NCI-H2029 treated with DMSO at 0.1 percent for 48 hours (cell line): Measurements from ENCODE around the gene LRRTM4.
"Not testable (repeated sequence)": the region's sequence is repeated elsewhere in the genome, so short reads cannot be mapped to it uniquely, and the experiment has no call there.

Experiments
- DNase-seq: peaks from one replicate; lab custom pipeline; 2025; lab: John Stamatoyannopoulos, UW

Gene LRRTM4

DNA sequence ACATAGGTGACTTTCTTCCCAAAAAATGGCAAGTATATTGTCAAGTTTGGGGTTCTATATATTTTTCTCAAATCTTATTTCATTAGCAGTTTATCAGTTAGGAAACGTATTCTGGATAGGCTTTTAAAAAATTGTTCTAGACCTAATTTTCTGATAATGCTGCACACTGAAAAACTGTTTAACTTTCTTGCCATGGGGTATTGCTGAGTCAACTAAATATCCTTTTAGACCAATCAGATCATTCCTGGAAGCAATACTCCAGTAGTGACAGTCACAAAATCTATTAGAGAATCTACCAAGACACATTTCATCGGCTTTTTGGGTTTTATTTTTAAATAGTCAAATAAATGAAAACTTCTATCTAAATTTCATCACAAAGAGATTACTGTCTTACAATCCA is 440.6 kb downstream of the LRRTM4 start:
- no peak for DNase-seq

DNA sequence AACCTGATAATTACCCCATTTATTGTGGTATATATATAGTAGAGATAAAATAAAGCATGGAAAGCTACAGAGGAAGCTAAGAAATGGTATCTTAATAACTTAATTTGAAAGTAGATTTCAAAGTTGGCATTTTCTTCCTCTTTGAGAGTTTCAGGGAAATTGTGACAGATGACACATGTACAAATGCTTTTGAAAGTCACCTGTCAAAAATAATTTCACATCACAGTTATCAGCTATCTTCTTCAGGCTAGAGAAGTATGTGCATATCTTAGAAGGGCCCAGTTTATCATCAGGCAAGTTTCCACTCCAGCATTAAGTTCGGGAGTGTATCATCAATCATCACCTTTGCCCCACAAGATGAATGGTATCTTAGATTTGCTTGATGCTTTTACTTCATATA is 457.9 kb downstream of the LRRTM4 start:
- DNase-seq: no peak

DNA sequence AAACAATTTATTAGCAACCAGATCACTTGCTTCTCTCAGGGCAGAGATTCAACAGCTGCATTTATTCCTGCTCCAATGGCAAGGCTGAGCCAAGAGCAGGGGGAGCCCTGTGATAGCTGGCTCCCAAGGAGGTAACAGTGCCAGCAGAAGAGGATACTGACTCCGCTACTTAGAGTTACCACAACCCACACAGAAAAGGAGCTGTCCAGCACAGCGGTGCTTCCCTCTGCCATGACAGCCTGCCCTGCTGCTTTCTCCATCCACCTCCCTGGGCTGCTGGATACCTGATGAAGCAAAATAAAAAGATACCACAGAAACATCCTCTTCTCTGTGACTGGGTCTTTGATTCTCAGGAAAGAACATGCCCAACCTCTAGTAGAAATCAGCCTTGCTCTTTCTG is 467.2 kb downstream of the LRRTM4 start:
- DNase-seq: no peak

DNA sequence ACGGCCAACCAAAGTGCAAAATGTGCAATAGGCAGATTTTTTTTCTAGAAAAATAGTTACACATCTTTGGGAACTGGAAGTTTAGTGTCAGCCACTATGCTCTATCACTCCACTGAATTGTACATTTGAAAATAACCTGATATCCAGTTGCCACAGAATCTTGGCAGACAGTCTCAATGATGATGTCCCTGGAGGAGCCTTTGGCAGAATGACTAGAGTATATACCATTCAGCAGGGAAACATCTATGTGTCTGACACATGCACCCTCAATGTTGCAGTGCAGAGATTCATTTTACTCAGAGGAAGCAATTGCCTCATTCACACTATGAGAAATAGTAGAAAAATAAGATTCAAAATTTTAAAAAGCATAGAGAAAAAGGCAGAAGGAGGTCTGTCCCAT is 475.8 kb downstream of the LRRTM4 start:
- DNase-seq: no peak

DNA sequence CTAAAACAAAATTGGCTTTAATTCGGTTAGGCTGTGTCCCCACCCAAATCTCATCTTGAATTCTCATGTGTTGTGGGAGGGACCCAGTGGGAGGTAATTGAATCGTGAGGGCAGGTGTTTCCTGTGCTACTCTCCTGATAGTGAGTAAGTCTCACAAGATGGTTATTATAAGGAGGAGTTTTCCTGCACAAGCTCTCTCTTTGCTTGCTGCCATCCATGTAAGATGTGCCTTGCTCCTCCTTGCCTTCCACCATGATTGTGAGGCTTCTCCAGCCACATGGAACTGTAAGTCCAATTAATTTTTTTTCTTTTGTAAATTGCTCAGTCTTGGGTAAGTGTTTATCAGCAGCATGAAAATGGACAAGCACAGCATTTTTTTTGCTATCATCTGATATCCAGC is 476.7 kb downstream of the LRRTM4 start:
- DNase-seq: not testable (repeated sequence)

DNA sequence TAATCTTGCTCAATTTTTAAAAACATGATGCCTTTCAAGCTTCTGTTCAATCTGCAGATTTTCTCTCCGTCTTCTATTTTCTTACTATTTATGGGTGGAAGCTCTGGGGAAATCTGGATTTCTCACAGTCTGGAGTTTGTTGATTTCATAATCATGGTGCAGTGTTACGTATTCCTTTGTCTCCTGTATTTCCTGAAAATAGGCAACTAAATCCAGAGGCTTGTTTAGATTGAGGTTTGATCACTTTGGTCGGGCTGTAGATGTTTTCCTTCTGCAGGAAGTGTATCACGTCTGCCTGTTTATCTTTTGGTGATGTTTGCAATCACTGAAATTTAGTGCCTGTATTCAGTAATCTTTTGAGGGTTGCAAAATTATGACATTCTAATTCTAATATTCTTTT is 487.7 kb downstream of the LRRTM4 start:
- DNase-seq: no peak

DNA sequence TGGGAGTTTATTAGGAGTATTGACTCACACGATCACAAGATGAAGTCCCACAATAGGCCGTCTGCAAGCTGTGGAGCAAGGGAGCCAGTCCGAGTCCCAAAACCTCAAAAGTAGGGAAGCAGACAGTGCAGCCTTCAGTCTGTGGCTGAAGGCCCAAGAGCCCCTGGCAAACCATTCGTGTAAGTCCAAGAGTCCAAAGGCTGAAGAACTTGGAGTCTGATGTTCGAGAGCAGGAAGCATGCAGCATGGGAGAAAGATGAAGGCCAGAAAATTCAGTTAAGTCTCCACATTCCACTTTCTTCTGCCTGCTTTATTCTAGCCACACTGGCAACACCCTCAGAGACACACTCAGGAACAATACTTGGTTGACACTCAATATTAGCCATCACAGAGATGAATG is 492.9 kb downstream of the LRRTM4 start:
- not testable (repeated sequence) for DNase-seq

DNA sequence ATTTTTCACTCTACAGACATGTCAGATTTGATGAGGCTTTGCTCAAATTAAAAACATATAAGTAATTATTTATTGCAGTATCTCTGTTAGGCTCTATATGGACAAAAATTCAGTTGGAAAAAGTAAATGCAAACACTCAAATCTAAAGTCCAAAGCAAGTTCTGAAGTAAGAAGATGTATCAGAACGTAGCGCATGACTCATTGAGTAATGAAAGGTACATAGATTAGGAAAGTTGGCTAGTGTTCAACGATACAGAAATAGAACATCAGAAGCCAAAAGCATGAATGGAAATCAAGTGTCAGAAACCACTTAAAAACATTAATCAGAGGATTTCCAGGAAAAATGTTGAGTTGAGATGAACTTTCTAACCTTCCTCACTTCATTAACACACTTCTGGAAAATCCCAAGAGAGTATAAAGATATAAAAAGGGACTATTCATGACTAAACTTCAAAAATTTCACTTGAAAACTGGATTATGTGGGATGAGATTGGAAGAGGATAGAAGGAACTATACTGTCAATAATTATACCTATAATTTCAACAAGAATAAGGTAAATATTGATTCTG is 494.1 kb downstream of the LRRTM4 start:
- DNase-seq: no peak

DNA sequence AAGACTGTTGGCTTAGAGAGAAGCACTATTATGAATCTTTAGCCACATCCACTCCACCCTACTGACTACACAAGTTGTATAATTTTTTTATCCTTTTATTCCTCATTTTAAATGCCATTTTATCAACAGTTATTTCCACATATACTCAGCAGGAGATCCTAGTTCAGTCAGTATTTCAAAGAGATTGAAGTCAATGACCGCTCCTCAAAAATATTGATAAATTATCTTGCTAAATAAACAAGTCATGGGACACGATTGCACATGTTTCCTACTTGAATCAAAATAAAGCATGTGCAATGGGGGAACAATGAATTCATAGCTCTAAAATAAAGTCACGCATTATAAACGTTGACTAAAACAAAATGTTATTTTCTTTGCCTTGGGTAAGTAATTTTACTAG is 496.5 kb downstream of the LRRTM4 start:
- no peak for DNase-seq

DNA sequence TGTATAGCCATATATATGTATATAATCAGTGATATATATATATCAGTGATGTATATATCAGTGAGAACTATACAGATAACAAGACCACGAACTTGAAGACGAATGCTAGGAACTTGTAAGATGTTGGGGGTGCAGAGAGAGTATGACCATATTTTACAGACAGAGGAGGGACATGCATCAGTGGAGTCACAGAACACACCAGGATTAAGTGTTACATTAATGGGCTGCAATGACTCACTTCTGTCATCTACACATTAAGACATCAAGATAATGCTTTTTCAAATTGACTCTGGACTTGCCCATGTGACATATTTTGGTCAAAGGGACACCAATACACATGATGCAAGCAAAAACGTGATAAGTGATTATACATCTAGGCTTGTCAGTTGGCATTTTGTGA is 501.0 kb downstream of the LRRTM4 start:
- DNase-seq: no peak

DNA sequence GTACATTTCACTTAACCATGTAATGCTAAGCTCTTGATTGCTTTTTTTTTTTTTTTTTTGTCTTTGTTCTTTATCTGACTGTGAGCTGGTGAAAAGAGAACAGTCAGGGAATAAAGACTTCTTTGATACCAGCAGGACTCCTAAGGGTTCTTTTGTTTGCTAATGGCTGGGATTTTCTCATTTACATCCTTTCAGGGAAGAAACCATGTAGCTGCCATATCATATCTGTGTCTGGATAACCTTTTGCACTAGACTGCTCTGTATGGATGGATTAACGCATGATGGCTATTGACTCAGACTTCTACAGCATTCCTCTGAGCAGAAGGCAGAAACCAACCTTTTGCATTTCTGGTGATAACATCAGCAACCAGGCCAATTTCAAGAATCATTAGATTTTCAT is 504.0 kb downstream of the LRRTM4 start:
- no peak for DNase-seq

DNA sequence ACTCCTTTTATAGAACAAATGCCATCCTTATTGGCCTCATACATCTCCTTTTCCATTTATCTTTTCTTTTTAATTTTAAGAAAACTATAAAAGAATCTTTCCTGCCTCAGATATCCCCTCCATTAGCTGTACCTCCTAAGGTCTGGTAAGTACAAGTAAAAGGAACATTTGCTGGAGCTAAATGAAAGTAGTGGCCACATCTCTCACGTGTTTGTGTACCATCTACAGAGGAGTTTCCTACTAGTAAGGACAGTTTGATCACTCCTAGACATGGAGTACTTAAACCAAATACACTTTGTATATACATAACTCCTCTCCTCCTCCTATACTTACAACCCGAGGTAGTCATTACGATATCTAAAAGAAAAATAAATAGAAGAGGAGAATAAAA is 504.8 kb downstream of the LRRTM4 start:
- DNase-seq: no peak

DNA sequence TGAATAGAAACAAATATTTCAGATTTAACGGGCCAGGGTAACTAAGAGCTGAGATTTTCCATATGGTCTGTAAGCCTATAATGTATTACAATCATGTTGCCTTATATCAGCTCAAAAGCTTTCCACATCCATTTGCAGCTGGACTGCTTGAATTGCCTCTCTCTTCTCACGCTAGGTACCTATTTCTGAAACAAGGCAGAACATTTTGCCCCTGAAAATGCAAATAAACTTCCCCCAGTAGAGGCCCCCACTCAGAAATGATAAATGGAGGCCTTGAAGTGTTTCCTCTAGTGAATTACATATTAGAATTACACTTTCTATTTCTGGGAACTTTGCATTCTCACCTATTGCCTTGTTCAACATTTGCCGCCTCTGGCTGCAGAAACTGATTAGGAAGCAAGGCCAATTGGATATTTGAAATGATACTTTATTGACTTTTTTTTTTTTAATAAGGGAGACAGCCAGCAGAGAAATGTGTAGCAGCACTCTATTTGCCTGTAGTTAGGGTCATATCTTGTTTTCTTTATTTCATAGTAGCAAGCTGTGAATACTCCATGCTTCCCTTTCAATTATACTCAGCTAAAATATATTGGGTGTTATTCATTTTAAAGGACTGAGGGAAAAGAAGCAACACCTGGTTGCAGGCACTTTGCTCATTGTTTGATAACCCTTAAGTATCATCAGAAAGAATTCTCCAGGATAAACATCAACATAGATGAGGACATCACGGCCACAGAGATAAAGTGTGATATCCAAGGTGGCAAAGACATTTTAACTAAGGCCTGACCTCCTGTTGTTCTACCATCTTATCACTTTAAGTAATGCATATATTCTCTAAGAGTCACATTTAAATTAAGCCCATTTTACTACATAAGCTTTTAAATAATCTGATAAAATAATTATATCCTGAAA is 505.5 kb downstream of the LRRTM4 start:
- no peak for DNase-seq

DNA sequence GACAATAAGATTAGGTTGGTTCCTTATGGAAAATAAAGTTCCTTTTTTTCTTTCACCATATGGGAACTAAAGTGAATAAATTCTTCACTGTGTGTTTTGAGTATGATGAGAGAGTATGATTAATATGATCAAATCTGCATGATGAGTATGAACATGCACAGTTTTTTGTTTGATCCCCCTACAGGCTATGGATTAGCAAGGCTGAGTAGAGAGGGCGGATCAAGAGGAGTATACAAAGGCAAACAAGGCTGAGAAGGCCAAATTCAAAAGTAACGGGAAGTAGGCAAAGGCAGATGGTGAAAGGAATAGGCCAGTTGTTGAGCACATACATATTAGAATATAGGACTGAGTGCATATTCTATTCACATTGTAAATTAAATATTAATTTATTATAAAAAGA is 508.2 kb downstream of the LRRTM4 start:
- no peak for DNase-seq

DNA sequence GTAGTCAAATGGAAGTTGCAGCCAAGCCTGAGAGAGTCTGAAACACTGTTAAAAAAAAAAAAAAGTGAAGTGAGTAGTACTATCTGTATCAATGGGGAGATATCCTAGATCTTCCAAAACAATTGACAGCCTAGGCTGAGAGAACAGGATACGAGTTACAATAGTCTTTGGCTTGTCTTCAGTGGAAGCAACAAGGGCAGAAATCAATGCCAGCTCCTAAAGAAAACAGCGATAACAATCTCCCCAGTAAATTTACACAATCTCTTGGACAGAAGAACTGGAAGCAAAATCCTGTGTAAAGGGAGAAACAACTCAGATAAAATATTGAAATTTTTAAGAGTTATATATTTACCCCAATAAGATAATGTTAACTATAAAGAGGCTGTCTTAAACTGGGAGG is 508.7 kb downstream of the LRRTM4 start:
- no peak for DNase-seq

DNA sequence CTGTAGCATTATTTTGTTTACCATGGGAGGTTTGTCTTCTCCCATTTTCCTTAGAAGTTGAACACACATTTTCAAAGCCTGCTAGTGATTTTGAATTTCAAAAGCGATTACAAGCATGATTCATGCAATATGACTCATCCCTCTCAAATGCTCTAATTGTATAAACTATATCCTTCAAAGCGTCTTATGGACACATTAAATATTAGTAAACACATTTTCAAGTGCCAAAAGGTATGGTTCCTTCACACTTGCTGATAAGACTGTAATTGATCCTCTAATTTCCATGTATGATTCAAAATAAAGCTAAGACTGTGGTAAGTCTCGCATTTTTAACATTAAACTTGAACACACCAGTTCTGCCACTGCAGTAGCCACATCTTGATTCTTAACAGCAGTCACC is 512.9 kb downstream of the LRRTM4 start:
- no peak for DNase-seq

DNA sequence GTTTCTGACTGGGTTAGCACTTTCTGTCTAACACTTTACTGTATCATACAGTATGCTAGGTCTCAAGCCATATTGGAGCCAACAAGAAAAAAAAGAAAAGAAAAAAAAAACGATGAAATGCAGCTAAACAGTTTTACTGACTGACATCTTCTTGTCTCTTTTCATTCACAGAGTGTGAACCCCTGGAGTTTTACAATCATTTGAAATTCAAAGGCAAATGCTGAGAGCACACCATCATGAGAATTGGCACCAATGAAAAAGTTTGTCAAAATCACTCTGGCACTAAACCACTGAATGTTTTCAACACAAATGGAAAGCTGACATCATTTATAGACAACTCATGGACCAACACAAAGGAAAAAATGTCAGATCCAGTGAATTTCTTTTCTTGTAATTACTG is 513.3 kb downstream of the LRRTM4 start:
- DNase-seq: no peak

DNA sequence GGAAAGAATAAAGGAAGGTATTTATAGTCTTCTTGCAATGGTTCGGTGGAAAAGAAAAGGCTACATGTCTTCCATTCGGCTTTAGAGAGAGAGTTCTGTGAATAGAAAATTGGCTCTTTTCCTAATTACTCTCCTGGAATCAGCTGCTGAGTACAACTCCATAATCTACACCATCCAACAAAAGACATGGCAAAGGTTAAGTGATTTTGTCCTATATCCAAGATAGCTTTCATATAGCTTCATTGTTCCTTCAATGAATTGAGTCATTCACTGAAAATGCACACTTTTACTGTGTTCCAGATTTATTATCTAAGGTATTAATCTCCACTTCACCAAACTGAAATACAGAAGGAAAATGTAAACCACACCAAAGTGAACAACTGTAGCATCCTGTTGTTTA is 514.5 kb downstream of the LRRTM4 start:
- DNase-seq: no peak

DNA sequence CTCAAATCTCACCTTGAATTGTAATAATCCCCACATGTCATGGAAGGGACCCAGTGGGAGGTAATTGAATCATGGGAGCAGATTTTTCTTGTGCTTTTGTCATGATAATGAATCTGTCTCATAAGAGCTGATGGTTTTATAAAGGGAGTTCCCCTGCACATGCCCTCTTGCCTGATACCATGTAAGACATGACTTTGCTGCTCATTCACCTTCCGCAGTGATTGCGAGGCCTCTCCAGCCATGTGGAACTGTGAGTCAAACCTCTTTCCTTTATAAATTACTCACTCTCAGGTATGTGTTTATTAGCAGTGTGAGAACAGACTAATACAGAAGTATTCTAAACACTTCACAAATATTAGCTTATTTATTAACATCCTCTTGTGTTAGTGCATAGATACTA is 516.7 kb downstream of the LRRTM4 start:
- no peak for DNase-seq

DNA sequence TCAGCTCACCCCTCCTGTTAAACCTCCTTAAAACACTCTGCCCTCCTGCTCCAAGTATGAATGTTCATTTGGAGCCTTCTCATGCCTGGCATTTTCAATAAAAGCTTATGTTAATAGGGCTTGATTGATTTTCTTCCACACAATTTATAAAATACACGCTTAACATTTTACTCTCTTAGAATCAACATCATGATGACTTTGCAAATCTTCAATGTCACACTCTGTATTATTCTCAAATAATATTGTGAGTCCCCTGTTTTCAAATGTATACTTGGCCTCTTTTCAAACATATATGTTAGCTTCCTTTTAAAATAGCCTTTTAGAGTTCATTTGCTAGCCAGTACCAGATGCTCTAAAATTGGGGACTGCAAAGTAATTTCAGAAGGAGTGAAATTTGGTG is 520.3 kb downstream of the LRRTM4 start:
- DNase-seq: no peak

DNA sequence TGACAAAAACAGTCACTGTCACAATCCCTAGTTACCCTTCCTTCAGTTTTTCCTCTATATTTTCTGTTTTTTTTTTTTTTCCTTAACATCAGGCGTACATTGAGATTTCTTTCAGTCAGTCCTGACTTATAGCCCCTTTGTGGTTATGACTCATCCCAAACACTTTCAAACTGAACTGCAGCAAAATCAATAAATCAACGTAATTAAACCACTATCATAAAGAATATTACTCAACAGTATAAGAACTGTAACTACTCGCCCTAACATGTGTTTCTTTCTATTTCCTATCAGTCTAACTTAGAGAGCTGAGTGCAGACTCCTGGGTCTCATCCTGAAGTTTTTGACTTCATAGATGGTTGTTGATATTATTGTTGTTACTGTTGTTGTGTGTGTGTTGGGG is 523.5 kb downstream of the LRRTM4 start:
- no peak for DNase-seq

DNA sequence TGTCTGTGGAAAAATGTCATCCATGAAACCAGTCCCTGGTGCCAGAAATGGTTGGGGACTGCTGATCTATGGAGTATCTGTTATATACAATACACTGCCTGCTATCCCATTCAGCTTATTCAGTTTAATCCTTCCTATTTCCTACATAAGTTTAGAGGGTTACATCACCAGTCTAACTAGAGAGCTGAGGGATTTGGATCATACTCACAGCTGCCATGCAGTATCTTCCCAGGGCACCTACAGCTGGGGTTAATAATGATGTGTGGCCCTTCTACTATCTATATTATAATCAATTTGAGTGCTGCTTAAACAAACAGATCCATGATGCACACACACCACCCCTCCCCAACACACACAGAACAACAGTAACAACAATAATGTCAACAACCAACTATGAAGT is 524.0 kb downstream of the LRRTM4 start:
- no peak for DNase-seq

DNA sequence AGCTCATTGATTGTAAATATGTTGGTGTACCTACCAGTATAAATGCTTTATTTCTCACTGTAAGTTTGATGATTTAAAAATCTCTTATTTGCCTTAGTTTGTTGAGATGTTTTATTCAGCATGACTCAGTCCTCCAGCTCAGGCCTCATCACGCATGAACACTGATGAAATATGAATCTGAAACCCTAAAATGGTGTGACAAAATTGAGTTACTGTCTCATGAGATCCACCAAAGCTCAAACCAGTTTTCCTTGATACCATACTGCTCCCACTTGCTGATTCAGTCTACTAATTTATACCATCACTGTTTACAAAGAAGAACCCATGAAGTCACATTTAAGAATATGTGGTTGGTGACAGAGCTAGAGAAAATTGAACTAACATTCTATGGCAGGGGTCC is 524.9 kb downstream of the LRRTM4 start:
- no peak for DNase-seq
